Measurements from ENCODE around the gene MYCBPAP.

GRCh38 chr17:50529849-50530248 lies 21.6 kb downstream of the MYCBPAP start:
- TF ChIP-seq CTCF (conservative IDR thresholded peaks at IDR 0.05 in 1 of 2, IDR thresholded peaks at IDR 0.05 in 1 of 2; ENCODE audit: low read depth in 1 of 2, low read length in 2 of 2), result no peak
- TF ChIP-seq EZH2 (IDR thresholded peaks at IDR 0.05; ENCODE audit: low read length, missing control alignments), result no peak
